PC-3 (cell line): ENCODE measurements around the gene MYO1H. TPM values are rescaled to one million over a fixed set of nuclear protein-coding genes. Genes with fewer than 3 reads are reported as not detected.
"Not testable (repeated sequence)": the region's sequence is repeated elsewhere in the genome, so short reads cannot be mapped to it uniquely, and the experiment has no call there.

Experiments
- ATAC-seq: fragments of 200-7000 bp; cut with Tn5 transposase; 2 replicates; pipeline ENCODE4 v1.9.1; 2020; ENCODE audit warnings: mild to moderate bottlenecking, moderate library complexity
- BruUV-seq: library from RNA; stranded (reverse); fragments of 400-500 nt; replicated peaks from 2 replicates; lab custom pipeline; 2021; lab: Mats Ljungman, UMichigan
- CTCF ChIA-PET: fragments of 300-600 bp; sonication (Branson Sonifier 250); formaldehyde crosslinking; loops from one replicate; lab custom pipeline; 2022; ENCODE audit warnings: antibody characterized with exemption; lab: Charles Lee
- POLR2A ChIA-PET: fragments of 300-600 bp; sonication (Branson Sonifier 250); formaldehyde crosslinking; loops from one replicate; lab custom pipeline; 2022; ENCODE audit warnings: antibody characterized with exemption; ENCODE audit not compliant: unreplicated experiment; lab: Charles Lee
- DNase-seq: peaks from one replicate; pipeline ENCODE4 v3.0.0-alpha.2; 2015
- H2AFZ ChIP-seq: fragments of 300-600 bp; sonication (generic); 2 replicates; pipeline ENCODE4 v1.6.0; 2016; ENCODE audit warnings: antibody characterized with exemption, low read length
- H3F3A ChIP-seq: fragments of 300-600 bp; sonication (generic); one replicate; pipeline ENCODE4 v1.6.0; 2017; ENCODE audit warnings: antibody characterized with exemption, low read length, control low read depth, mild to moderate bottlenecking; ENCODE audit not compliant: unreplicated experiment
- H3K27ac ChIP-seq: fragments of 300-600 bp; sonication (generic); 2 replicates; pipeline ENCODE4 v1.5.1; 2016; ENCODE audit warnings: mild to moderate bottlenecking, low read length
- H3K27me3 ChIP-seq: fragments of 300-600 bp; sonication (generic); 2 replicates; pipeline ENCODE4 v1.6.1; 2016; ENCODE audit warnings: low read length, mixed read lengths
- H3K36me3 ChIP-seq: fragments of 300-600 bp; sonication (generic); 2 replicates; pipeline ENCODE4 v1.6.1; 2016; ENCODE audit warnings: low read depth, mixed run types, low read length, mixed read lengths
- H3K4me1 ChIP-seq: fragments of 300-600 bp; sonication (generic); 2 replicates; pipeline ENCODE4 v1.5.1; 2016; ENCODE audit warnings: low read length; ENCODE audit not compliant: insufficient read depth
- H3K4me2 ChIP-seq: fragments of 300-600 bp; sonication (generic); 2 replicates; pipeline ENCODE4 v1.6.0; 2016; ENCODE audit warnings: low read length
- H3K4me3 ChIP-seq: fragments of 300-600 bp; sonication (generic); 2 replicates; pipeline ENCODE4 v1.5.1; 2016; ENCODE audit warnings: mild to moderate bottlenecking, low read length, mixed read lengths
- H3K79me2 ChIP-seq: fragments of 300-600 bp; sonication (generic); 2 replicates; pipeline ENCODE4 v1.6.1; 2017; ENCODE audit warnings: low read length, mixed read lengths
- H3K9ac ChIP-seq: fragments of 300-600 bp; sonication (generic); 2 replicates; pipeline ENCODE4 v1.6.0; 2016; ENCODE audit warnings: mild to moderate bottlenecking, low read length
- H3K9me2 ChIP-seq: fragments of 300-600 bp; sonication (generic); replicated peaks from 2 replicates; pipeline ENCODE4 v1.6.1; 2016; ENCODE audit warnings: mixed run types, low read length, mixed read lengths
- H3K9me3 ChIP-seq: fragments of 300-600 bp; sonication (generic); 2 replicates; pipeline ENCODE4 v1.6.1; 2016; ENCODE audit warnings: low read length, mixed read lengths
- H4K20me1 ChIP-seq: fragments of 300-600 bp; sonication (generic); 2 replicates; pipeline ENCODE4 v1.6.1; 2016; ENCODE audit warnings: low read length, mixed read lengths
- EZH2 ChIP-seq: fragments of 300-600 bp; sonication (generic); IDR thresholded peaks from one replicate; pipeline ENCODE4 v1.6.1; 2017; ENCODE audit warnings: antibody characterized with exemption, mild to moderate bottlenecking, low read length; ENCODE audit not compliant: unreplicated experiment
- EZH2phosphoT487 ChIP-seq: fragments of 300-600 bp; sonication (generic); IDR thresholded peaks from 2 replicates; pipeline ENCODE4 v1.6.1; 2018; ENCODE audit warnings: mild to moderate bottlenecking, antibody characterized with exemption, low read length, borderline replicate concordance
- intact Hi-C: fragments of 100-400 bp; cut with micrococcal nuclease; formaldehyde crosslinking; loops from 2 replicates; pipeline ENCODE4 v1.9.0; 2023
- total RNA-seq: library from RNA; depleted of rRNA; stranded (reverse); fragments of >200 nt; gene quantifications from 2 replicates; pipeline ENCODE4 v1.2.3, GENCODE V29; 2014
- TF ChIP-seq, protein P1 (sequence below): fragments of 300-600 bp; sonication (generic); conservative IDR thresholded peaks from 2 replicates; pipeline ENCODE4 v1.5.1; 2017; ENCODE audit warnings: antibody characterized with exemption, low read depth, mild to moderate bottlenecking, low read length

MYO1H gene
- total RNA-seq, 1 experiment from 2014 or later: not detected

DNA sequence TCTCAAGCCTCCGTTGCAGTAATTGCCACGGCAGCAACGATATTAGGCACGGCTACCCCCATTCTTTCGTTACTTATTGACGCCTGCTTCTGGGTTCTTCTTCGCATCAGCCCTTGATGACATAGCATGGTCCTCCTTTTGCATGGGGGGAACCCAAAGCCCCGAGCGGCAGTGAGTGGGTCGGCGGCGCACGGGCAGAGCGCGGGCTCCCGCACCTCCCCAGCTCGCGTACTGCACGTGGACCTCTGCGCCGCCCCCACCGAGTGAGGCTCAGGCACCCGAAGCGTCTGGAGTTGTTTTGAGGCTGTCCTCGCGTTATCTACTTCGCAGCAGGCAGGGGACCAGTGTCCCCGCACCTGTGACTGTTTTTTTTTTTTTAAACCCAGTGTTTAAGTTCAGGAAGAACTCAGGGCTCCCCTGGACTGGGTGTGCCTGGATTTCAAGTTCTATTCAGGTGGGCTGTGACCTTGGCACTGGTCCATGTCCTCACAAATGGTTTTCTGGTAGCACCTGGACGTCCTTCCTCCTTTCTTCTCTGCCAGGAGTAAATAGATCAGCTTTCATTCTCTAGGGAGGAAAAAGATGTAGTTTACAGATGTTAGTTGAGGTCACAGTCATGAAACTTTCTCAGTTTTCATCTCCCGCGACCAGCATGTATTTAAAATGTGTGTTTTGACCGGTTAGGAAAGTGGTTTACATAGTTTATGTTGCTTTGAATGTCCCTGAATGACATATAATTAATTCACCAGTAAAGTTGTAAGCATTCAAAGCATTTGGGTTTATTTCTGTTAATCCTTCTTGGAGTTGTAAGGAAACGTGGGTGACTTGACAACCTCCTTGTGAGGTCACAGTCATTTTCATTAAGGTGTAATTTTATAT lies 37.2 kb upstream of the MYO1H start:
- ChIA-PET POLR2A (no interaction called here), CTCF (no interaction called here)
- Histone ChIP-seq H3K9me2 (no peaks in the 10 kb centered on the region), H3K27ac (no peak overlapping the region), H3K9ac (no peak overlapping the region), H3K4me3 (peak overlapping the region; percentile 48), H3K79me2 (no peaks in the 10 kb centered on the region), H3K9me3 (no peaks in the 10 kb centered on the region), H3K4me1 (peaks cover 4% of the 10 kb centered on the region; the same call in 1 of the 2 replicates), H4K20me1 (no peaks in the 10 kb centered on the region), H3K4me2 (peak overlapping the region; percentile 77), H3K27me3 (peaks cover 95% of the 10 kb centered on the region), H2AFZ (0 out of 2 replicates have a peak overlapping the region, but pooled peaks have one; percentile 28), H3F3A (no peaks in the 10 kb centered on the region), H3K36me3 (no peaks in the 10 kb centered on the region)
- no TSS peak for BruUV-seq
- TF ChIP-seq, protein P1, sequence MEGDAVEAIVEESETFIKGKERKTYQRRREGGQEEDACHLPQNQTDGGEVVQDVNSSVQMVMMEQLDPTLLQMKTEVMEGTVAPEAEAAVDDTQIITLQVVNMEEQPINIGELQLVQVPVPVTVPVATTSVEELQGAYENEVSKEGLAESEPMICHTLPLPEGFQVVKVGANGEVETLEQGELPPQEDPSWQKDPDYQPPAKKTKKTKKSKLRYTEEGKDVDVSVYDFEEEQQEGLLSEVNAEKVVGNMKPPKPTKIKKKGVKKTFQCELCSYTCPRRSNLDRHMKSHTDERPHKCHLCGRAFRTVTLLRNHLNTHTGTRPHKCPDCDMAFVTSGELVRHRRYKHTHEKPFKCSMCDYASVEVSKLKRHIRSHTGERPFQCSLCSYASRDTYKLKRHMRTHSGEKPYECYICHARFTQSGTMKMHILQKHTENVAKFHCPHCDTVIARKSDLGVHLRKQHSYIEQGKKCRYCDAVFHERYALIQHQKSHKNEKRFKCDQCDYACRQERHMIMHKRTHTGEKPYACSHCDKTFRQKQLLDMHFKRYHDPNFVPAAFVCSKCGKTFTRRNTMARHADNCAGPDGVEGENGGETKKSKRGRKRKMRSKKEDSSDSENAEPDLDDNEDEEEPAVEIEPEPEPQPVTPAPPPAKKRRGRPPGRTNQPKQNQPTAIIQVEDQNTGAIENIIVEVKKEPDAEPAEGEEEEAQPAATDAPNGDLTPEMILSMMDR: no peak
- TF ChIP-seq EZH2phosphoT487 (peak; percentile 91; the same call in 1 of the 2 replicates), EZH2 (peak; percentile 98)
- ATAC-seq (peak; percentile 19), DNase-seq (no peak)
- intact Hi-C loops: loop anchor here (5.0 kb wide), 1 partner anchor 52 kb away; no protein-coding TSS in a partner anchor

DNA sequence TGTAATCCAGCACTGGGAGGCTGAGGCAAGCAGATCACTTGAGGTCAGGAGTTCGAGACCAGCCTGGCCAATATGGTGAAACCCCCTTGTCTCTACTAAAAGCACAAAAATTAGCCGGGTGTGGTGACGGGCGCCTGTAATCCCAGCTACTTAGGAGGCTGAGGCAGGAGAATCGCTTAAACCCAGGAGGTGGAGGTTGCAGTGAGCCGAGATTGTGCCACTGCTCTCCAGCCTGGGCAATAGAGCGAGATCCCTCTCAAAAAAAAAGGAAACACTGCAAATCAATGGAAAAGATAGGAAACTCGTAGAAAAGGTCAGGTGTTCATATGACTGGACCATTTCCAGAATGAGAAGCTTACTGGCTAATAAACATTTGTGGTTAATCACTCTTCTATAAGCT lies 26.4 kb upstream of the MYO1H start:
- POLR2A ChIA-PET, H3K4me3 ChIP-seq, H3K27ac ChIP-seq, CTCF ChIA-PET, H2AFZ ChIP-seq, H3K9ac ChIP-seq, H3K9me2 ChIP-seq, H3K79me2 ChIP-seq, H3K36me3 ChIP-seq, DNase-seq, H3K4me2 ChIP-seq, BruUV-seq, H3F3A ChIP-seq, intact Hi-C loops, H3K4me1 ChIP-seq, H3K9me3 ChIP-seq, ATAC-seq, H4K20me1 ChIP-seq: not testable (repeated sequence)
- H3K27me3 ChIP-seq: peaks cover 86% of the 10 kb centered on the region

DNA sequence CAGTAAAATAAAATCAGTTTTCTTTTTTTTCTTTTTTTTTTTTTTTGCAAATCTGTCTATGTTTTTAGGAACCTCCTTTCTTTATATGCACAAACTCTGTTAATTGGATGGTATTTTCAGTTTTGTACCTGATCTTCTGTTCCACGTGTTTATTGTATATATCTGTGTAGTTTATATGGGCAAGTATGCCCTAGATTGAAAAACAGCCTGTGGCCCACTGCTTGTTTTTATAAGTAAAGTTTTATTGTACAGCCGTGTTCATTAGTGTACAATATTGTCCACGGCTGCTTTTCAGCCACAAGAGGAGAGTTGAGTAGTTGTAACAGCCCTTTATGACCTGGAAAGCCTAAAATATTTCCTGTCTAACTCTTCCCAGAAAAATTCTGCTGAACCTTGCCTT lies 18.7 kb upstream of the MYO1H start:
- Histone ChIP-seq H3F3A (no peaks in the 10 kb centered on the region), H3K9me2 (no peaks in the 10 kb centered on the region), H3K79me2 (no peaks in the 10 kb centered on the region), H3K4me2 (no peak overlapping the region), H3K36me3 (no peaks in the 10 kb centered on the region), H3K4me1 (no peaks in the 10 kb centered on the region), H2AFZ (no peak overlapping the region), H4K20me1 (no peaks in the 10 kb centered on the region), H3K27ac (no peak overlapping the region), H3K27me3 (peaks cover 81% of the 10 kb centered on the region), H3K9ac (no peak overlapping the region), H3K9me3 (no peaks in the 10 kb centered on the region), H3K4me3 (no peak overlapping the region)
- BruUV-seq: no TSS peak
- no peak for DNase-seq
- intact Hi-C loops: no loop called here
- no peak for TF ChIP-seq EZH2phosphoT487
- TF ChIP-seq, protein P1: no peak
- no peak for TF ChIP-seq EZH2
- ATAC-seq: no peak
- POLR2A ChIA-PET: no interaction called here
- CTCF ChIA-PET: interaction anchor here (0.6 to 0.7 kb wide), 3 partner anchors 57 to 90 kb away, joined by 3 to 6 read pairs (median 3); no protein-coding TSS in a partner anchor
